Stimulated activated CD4-positive, alpha-beta T cell treated with anti-CD3 and anti-CD28 coated beads, Interleukin-12 subunit alpha, Interleukin-12 subunit beta, amount 100 ng/mL, for 24 hours (primary cell): ENCODE data around the gene MEF2A.
"Not testable (repeated sequence)": the region's sequence is repeated elsewhere in the genome, so short reads cannot be mapped to it uniquely, and the experiment has no call there.

Experiments
- DNase-seq, 2 experiments: peaks; one replicate each; pipeline ENCODE4 v3.0.0-alpha.2; 2020; ENCODE audit warnings: low read depth in 2 of 2

MEF2A gene

GRCh38 chr15:99565299-99566156, at the start of gene MEF2A:
Gene MEF2A (plus strand): TSS chr15:99565984. CDS start chr15:99633120, 67,136 bp downstream.
- peak; percentile 81 to 87 for DNase-seq

- no peak for DNase-seq
These were observed 47.6 kb upstream of the MEF2A start for GRCh38 chr15:99518191-99518590.

- DNase-seq, result not testable (repeated sequence)
These were observed 46.4 kb upstream of the MEF2A start for GRCh38 chr15:99519366-99519765.

- DNase-seq, result no peak
These were observed 43.5 kb upstream of the MEF2A start for GRCh38 chr15:99522288-99522687.

GRCh38 chr15:99526176-99526575, 39.6 kb upstream of the MEF2A start:
- no peak for DNase-seq

- DNase-seq, result no peak
These were observed 39.1 kb upstream of the MEF2A start for GRCh38 chr15:99526671-99527070.

GRCh38 chr15:99536422-99537040, 29.3 kb upstream of the MEF2A start:
- no peak for DNase-seq

GRCh38 chr15:99537344-99537743, 28.4 kb upstream of the MEF2A start:
- DNase-seq, result no peak

- no peak for DNase-seq
These were observed 27.5 kb upstream of the MEF2A start for GRCh38 chr15:99538261-99538660.

- no peak for DNase-seq
These were observed 23.0 kb upstream of the MEF2A start for GRCh38 chr15:99542828-99543227.

GRCh38 chr15:99545605-99546004, 20.2 kb upstream of the MEF2A start:
- DNase-seq, result no peak

- no peak for DNase-seq
These were observed 19.2 kb upstream of the MEF2A start for GRCh38 chr15:99546441-99547100.

- no peak for DNase-seq
These were observed 18.3 kb upstream of the MEF2A start for GRCh38 chr15:99547517-99547916.

- no peak for DNase-seq
These were observed 15.7 kb upstream of the MEF2A start for GRCh38 chr15:99550077-99550476.

GRCh38 chr15:99552111-99552510, 13.7 kb upstream of the MEF2A start:
- no peak for DNase-seq

GRCh38 chr15:99554880-99555488, 10.8 kb upstream of the MEF2A start:
- no peak for DNase-seq

GRCh38 chr15:99556011-99556410, 9.8 kb upstream of the MEF2A start:
- no peak for DNase-seq

- DNase-seq, result no peak
These were observed 9.2 kb upstream of the MEF2A start for GRCh38 chr15:99556578-99556977.

- no peak for DNase-seq
These were observed 7.7 kb upstream of the MEF2A start for GRCh38 chr15:99558084-99558483.

GRCh38 chr15:99558571-99558970, 7.2 kb upstream of the MEF2A start:
- no peak for DNase-seq

- no peak for DNase-seq
These were observed 4.1 kb upstream of the MEF2A start for GRCh38 chr15:99561476-99562230.

- no peak for DNase-seq
These were observed 3.5 kb upstream of the MEF2A start for GRCh38 chr15:99562238-99562637.
